OCI-LY7 (cell line): Measurements from ENCODE around the gene GPRC6A. TPM values are rescaled to one million over a fixed set of nuclear protein-coding genes. Genes with fewer than 3 reads are reported as not detected.

ENCODE experiments used
- BruUV-seq: library from RNA; stranded (reverse); fragments of 400-500 nt; replicated peaks from 2 replicates; lab custom pipeline; 2021; lab: Mats Ljungman, UMichigan
- CTCF ChIA-PET: fragments of 300-600 bp; sonication (Branson Sonifier 250); formaldehyde crosslinking; loops from one replicate; lab custom pipeline; 2022; ENCODE audit warnings: antibody characterized with exemption; ENCODE audit not compliant: unreplicated experiment; lab: Charles Lee
- POLR2A ChIA-PET: fragments of 300-600 bp; sonication (Branson Sonifier 250); formaldehyde crosslinking; loops from one replicate; lab custom pipeline; 2022; ENCODE audit warnings: antibody characterized with exemption; lab: Charles Lee
- DNase-seq: peaks from one replicate; pipeline ENCODE4 v3.0.0-alpha.2; 2015; ENCODE audit warnings: low spot score
- H2AFZ ChIP-seq: fragments of 200-600 bp; sonication (generic), shearing (Covaris generic); 2 replicates; pipeline ENCODE4 v1.6.1; 2014; ENCODE audit warnings: mild to moderate bottlenecking, antibody characterized with exemption, low read length, moderate library complexity
- H3K27ac ChIP-seq: fragments of 200-600 bp; sonication (generic); 2 replicates; pipeline ENCODE4 v1.5.1; 2014; ENCODE audit warnings: mixed run types, low read depth, mild to moderate bottlenecking, moderate library complexity, low read length, inconsistent platforms; ENCODE audit not compliant: poor library complexity, severe bottlenecking
- H3K36me3 ChIP-seq: fragments of 200-600 bp; sonication (generic); 2 replicates; pipeline ENCODE4 v1.6.1; 2014; ENCODE audit warnings: mild to moderate bottlenecking, antibody characterized with exemption, low read length, moderate library complexity, mixed read lengths; ENCODE audit not compliant: insufficient read depth
- H3K4me1 ChIP-seq: fragments of 200-600 bp; sonication (generic); 2 replicates; pipeline ENCODE4 v1.5.1; 2014; ENCODE audit warnings: mild to moderate bottlenecking, low read length; ENCODE audit not compliant: insufficient read depth, poor library complexity, severe bottlenecking
- H3K4me2 ChIP-seq: fragments of 200-600 bp; sonication (generic); 2 replicates; pipeline ENCODE4 v1.6.1; 2014; ENCODE audit warnings: mild to moderate bottlenecking, low read length
- H3K4me3 ChIP-seq: fragments of 200-600 bp; sonication (generic); 2 replicates; pipeline ENCODE4 v1.5.1; 2014; ENCODE audit warnings: mild to moderate bottlenecking, low read depth, low read length; ENCODE audit not compliant: poor library complexity, severe bottlenecking
- H3K79me2 ChIP-seq: fragments of 200-600 bp; sonication (generic); 2 replicates; pipeline ENCODE4 v1.6.1; 2016; ENCODE audit warnings: low read depth, mild to moderate bottlenecking, low read length, moderate library complexity, mixed read lengths; ENCODE audit not compliant: insufficient read depth
- H3K9me2 ChIP-seq: fragments of 200-600 bp; sonication (generic); 2 replicates; pipeline ENCODE4 v1.6.1; 2016; ENCODE audit warnings: mild to moderate bottlenecking, low read length, mixed read lengths; ENCODE audit not compliant: insufficient read depth
- H3K9me3 ChIP-seq: fragments of 200-600 bp; sonication (generic); 2 replicates; pipeline ENCODE4 v1.6.1; 2014; ENCODE audit warnings: mild to moderate bottlenecking, mixed run types, low read length, mixed read lengths
- H4K20me1 ChIP-seq: fragments of 200-600 bp; sonication (generic); 2 replicates; pipeline ENCODE4 v1.6.1; 2014; ENCODE audit warnings: mild to moderate bottlenecking, antibody characterized with exemption, low read length, moderate library complexity, mixed read lengths; ENCODE audit not compliant: insufficient read depth
- EZH2phosphoT487 ChIP-seq: fragments of 200-600 bp; sonication (generic); IDR thresholded peaks from 2 replicates; pipeline ENCODE4 v1.6.1; 2018; ENCODE audit warnings: low read depth, borderline replicate concordance, mild to moderate bottlenecking, mixed run types, antibody characterized with exemption, low read length, moderate library complexity, mixed read lengths
- intact Hi-C: fragments of 100-400 bp; cut with micrococcal nuclease; formaldehyde crosslinking; loops from one replicate; pipeline ENCODE4 v1.10.0; 2022; ENCODE audit not compliant: unreplicated experiment
- total RNA-seq, 2 experiments: library from RNA; depleted of rRNA in 1 of 2; stranded (reverse); fragments of >200 nt in 1 of 2; shearing (Covaris generic) in 1 of 2; gene quantifications; 2 replicates each; pipeline ENCODE4 v1.2.3, GENCODE V29; 2014 to 2022
- TF ChIP-seq, protein P1 (sequence below): fragments of 200-600 bp; sonication (generic); conservative IDR thresholded peaks from 2 replicates; pipeline ENCODE4 v1.5.1; 2014; ENCODE audit warnings: mild to moderate bottlenecking, antibody characterized with exemption, low read length, moderate library complexity, mixed read lengths

GPRC6A gene
- total RNA-seq, 2 experiments from 2014 or later = not detected

DNA sequence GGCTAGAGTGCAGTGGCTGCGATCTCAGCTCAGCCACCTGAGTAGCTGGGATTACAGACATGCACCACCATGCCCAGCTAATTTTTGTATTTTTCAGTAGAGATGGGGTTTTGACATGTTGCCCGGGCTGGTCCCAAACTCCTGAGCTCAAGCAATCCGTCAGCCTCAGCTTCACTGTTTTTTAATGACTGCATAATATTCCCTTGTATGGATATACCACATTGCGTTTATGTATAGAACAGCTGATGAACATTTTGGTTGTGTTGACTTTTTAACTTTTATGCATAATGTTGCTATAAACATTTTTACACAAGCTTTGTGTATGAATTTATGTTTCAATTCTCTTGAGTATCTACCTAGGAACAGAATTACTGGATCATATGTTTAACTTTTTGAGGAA, 43.9 kb upstream of the GPRC6A start:
- Histone ChIP-seq H3K9me2 (no peaks in the 10 kb centered on the region), H3K4me3 (no peak overlapping the region), H2AFZ (no peak overlapping the region), H3K36me3 (no peaks in the 10 kb centered on the region), H3K27ac (no peak overlapping the region), H3K4me1 (no peaks in the 10 kb centered on the region), H3K4me2 (no peak overlapping the region), H4K20me1 (no peaks in the 10 kb centered on the region), H3K9me3 (no peaks in the 10 kb centered on the region), H3K79me2 (no peaks in the 10 kb centered on the region)
- intact Hi-C loops = no loop called here
- ChIA-PET CTCF (no interaction called here), POLR2A (no interaction called here)
- no peak for DNase-seq
- TF ChIP-seq, protein P1, sequence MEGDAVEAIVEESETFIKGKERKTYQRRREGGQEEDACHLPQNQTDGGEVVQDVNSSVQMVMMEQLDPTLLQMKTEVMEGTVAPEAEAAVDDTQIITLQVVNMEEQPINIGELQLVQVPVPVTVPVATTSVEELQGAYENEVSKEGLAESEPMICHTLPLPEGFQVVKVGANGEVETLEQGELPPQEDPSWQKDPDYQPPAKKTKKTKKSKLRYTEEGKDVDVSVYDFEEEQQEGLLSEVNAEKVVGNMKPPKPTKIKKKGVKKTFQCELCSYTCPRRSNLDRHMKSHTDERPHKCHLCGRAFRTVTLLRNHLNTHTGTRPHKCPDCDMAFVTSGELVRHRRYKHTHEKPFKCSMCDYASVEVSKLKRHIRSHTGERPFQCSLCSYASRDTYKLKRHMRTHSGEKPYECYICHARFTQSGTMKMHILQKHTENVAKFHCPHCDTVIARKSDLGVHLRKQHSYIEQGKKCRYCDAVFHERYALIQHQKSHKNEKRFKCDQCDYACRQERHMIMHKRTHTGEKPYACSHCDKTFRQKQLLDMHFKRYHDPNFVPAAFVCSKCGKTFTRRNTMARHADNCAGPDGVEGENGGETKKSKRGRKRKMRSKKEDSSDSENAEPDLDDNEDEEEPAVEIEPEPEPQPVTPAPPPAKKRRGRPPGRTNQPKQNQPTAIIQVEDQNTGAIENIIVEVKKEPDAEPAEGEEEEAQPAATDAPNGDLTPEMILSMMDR = no peak
- no peak for TF ChIP-seq EZH2phosphoT487
- no TSS peak for BruUV-seq

DNA sequence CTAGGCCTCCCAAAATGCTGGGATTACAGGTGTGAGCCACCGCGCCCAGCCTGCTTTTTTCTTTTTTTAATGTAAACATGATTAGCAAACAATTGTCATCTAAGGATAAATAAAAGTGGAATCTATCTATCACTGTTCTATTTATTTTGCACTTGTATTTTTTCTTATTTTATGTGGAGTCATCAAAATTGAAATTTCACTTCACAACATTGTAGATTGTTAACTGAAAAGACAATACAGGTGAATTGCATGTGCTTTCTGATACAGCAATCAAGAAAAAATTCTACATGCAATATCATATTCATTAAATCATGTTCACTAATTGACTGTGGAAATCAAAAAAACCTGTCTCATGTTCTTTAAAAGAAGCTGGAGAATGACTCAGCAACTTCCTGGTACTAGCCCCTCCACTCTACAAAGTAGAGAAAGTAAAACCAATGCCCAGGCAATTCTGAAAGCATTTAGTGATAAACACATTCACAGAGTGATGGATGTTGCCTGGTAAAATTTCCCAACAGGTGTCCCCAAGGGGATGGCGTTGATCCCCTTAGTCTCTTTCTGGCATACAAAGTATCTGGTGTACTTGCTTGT, 37.5 kb upstream of the GPRC6A start:
- Histone ChIP-seq H2AFZ (peak overlapping the region; percentile 16; the same call in 1 of the 2 replicates), H3K27ac (no peak overlapping the region), H3K4me1 (no peaks in the 10 kb centered on the region), H3K36me3 (no peaks in the 10 kb centered on the region), H3K9me3 (no peaks in the 10 kb centered on the region), H3K9me2 (no peaks in the 10 kb centered on the region), H4K20me1 (no peaks in the 10 kb centered on the region), H3K4me3 (no peak overlapping the region), H3K79me2 (no peaks in the 10 kb centered on the region), H3K4me2 (no peak overlapping the region)
- TF ChIP-seq, protein P1 = no peak
- no peak for TF ChIP-seq EZH2phosphoT487
- intact Hi-C loops = no loop called here
- ChIA-PET CTCF (no interaction called here), POLR2A (interaction anchor here (0.6 to 1.0 kb wide), 4 partner anchors 23 to 369 kb away, joined by 3 to 4 read pairs (median 3); no protein-coding TSS in a partner anchor)
- no peak for DNase-seq
- BruUV-seq = no TSS peak

DNA sequence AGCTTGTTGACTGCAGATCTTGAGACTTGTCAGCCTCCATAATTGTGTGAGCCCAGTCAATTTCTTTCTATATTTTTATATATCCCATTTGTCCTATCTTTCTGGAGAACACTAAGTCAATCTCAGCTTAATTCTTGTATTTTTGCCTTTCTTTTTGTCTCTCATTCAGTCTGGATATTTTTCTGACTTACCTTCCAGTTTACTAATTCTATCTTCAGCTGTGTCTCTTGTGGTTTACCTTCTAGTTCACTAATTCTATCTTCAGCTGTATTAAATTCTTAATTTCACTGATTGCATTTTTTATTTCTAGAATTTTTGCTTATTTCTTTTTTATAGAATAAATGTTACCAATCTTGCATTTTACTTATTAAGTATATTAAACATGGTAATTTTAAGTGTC, 30.4 kb upstream of the GPRC6A start:
- Histone ChIP-seq H3K4me1 (no peaks in the 10 kb centered on the region), H3K27ac (no peak overlapping the region), H2AFZ (no peak overlapping the region), H3K4me2 (no peak overlapping the region), H3K79me2 (no peaks in the 10 kb centered on the region), H4K20me1 (no peaks in the 10 kb centered on the region), H3K36me3 (no peaks in the 10 kb centered on the region), H3K4me3 (no peak overlapping the region), H3K9me3 (peaks cover 25% of the 10 kb centered on the region), H3K9me2 (no peaks in the 10 kb centered on the region)
- POLR2A ChIA-PET = interaction anchor here (0.5 kb wide), 1 partner anchor 36 kb away, joined by 4 read pairs; no protein-coding TSS in a partner anchor
- intact Hi-C loops = no loop called here
- peak; percentile 4 for DNase-seq
- TF ChIP-seq, protein P1 = no peak
- no peak for TF ChIP-seq EZH2phosphoT487
- CTCF ChIA-PET = no interaction called here
- no TSS peak for BruUV-seq
